Activated T-helper 1 cell treated with anti-CD3 and anti-CD28 coated beads, Interleukin-2, amount 50 U/mL, for 16 hours (primary cell): ENCODE results near the gene PARVB.

Experiments used
- DNase-seq, 2 donors: peaks; one replicate each; pipeline ENCODE4 v3.0.0-alpha.2; 2020; ENCODE audit warnings: low read depth in 1 of 2, low spot score in 1 of 2

Gene PARVB

DNA sequence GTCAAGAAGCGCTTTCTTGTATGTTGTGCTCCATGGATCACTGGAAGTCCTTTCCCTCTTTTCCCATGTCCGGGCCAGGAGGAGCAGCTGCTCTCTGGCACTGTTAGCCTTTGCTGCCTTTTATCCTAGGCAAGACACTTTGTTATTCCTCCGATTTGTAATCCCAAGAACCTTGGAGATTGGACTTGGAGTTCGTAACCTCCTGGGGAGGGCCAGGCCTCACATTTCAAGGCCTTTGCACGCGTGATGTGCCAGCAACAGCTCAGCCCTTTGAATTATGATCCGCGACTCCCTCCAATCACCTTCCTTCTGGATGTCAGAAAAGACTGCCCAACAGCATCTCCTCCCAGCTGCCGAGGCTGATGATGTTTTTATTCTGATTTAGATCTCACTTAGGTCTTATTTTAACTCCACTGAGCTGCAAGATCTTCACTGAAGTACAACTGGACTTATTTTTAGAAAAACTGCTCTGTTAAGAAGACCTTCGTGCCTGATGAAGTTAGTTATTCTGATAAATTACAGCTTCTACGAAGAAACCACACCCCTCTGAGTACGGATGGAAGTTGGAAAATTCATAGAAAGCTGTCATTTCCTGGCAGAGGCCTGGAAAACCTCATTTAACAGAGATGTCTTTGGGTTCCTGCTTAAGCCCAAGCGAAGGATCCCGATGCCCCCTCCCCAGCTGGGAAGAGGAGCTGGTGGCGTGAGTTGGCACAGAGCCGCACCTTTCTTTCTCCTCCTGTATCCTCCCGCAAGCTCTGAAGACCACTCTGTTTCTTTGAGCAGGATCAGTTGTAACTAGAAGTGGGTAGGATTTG, 62.4 kb downstream of the PARVB start:
- no peak for DNase-seq

DNA sequence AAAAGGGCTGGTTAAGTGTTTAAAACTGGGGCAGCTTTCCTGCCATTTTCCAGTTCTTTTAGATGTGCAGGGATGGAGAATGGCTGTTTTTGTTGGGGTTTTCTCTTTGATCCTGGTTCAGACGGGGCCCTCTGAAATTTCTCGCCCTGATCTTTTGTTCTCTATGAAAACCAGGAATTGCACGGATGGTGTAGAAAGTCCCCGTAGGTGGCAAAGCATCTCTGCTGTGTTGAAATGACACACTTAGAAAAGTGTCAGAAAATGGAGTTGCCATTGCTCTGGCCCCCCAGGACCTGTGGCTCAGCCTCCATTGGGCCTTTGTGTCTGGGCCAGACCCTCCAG, 63.0 kb downstream of the PARVB start:
- DNase-seq = no peak

DNA sequence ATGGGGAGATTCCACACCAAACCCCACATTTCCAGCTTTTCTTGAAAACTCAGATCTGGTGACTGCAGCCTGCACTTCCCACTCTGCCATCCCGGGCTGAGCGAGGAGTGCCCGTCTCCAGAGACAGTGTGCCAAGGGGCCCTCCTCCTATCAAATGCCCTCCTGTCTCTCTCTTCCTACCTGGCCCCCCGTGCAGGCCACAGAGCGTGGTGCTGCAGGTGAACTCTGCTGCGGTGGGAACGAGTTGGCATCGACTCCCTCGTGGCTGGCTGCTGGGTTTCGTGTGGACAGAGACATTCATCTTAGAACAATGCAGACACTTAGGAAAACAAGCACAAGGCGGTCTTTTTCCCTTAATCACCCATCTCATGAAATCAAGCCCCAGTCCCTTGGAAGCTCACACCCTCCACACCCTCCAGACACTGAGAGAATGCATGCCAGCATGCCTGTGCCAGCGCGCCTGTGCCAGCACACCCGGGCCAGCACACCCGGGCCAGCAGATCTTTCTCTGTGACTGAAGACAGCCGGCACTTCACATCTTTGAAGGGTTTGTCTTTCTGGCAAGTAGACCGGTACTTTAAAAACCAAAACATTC, 65.0 kb downstream of the PARVB start:
- DNase-seq = no peak

DNA sequence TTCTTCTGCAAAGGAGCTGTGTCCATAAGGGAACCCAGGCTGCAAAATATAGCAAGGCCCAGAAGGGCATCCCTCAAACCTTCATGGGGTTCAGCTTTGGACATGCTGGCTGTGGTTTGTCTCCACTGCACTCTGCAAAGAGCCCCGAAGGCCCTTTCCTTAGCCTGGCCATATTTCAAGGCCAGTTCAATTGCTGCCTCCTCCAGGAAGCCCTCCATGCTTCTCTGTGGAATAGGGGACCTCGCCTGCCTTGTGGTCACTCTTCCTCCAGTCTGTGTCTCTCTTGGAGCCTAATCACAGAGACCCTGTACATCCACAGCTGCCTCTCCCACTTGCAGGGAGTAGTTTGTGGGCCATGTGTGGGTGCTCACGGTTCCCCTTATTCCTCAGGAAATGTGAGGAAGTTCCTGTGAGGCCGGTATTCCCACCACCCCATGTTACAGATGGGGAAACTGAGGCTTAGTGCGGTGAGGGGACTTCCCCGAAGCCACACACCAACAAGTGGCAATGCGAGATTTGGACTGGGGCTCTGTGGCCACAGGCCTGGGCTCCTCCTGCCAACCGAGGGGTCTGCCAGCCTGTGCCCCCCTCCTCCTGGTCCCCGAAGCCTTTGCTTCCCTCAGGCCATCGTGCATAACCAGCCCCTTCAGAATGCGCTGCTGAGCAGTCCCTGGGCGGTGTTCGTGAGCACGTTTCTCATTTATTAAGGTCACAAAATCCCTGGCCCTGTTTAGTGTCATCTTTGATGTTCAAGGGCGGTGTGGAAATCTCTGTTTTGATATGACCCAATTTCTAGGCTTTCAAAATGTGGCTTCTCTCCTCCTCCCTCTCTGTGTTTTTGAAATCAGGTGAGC, 65.8 kb downstream of the PARVB start:
- DNase-seq = no peak

DNA sequence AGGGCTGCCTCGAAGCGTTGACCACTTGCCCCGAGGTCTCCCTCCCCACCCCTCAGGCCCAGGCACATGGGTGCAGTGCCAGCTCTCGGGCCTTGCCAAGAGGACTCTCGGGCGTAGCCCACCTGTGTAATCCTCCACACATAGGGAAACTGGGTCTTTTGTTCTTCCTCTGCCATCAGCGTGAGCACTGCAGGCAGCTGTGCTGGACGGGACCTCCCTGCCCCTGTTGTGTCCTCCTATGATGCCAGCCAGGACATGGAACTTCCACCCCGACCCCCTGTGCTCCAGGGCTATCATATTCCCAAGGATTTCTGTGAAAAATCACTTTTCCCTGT, 66.4 kb downstream of the PARVB start:
- no peak for DNase-seq

DNA sequence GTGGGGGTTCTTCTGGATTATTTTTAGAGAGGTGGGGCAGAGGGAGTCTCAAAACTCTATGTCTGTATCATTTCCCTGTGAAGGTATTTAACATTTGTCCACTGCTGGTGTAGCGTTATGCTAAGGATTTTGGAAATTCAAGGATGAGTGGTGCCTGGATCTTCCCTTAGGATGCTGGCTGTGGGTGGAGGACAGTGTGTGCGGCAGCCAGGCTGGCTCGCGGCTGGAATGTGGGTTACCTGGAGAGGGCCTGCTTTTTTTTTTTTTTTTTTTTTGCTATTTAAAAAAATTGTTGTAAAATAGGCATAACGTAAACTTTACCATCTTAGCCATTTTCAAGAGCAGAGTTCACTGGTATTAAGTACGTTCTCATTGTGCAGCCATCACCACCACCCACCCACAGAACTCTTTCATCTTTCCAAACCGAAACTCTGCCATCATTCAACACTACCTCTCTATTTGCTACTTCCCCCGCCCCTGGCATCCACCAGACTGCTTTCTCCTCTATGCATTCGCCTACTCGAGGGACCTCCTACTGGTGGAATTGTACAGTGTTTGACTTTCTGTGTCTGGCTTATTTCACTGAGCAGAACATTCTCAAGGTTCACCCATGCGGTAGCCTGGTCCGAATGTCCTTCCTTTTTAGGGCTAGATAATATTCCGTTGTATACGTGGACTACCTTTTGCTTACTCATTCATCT, 67.1 kb downstream of the PARVB start:
- DNase-seq = no peak

DNA sequence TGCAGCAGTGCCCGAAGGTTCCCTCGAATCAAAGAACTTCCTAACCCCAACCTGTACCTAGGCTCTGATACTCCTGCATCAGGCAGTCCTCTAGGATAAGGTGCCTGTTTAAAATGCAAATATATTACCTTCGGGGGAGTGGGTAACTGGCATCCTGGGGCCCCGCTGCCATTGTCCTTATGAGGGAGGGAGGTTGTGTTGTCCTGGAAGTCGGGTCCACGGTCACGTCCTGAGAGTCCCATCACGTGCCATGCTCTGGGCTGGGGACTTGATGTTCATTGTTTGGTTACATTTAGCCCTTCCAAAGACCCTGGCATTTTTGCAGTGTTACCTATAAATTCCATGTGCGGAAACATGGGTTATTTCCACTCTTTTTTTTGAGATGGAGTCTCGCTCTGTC, 67.6 kb downstream of the PARVB start:
- DNase-seq = no peak

DNA sequence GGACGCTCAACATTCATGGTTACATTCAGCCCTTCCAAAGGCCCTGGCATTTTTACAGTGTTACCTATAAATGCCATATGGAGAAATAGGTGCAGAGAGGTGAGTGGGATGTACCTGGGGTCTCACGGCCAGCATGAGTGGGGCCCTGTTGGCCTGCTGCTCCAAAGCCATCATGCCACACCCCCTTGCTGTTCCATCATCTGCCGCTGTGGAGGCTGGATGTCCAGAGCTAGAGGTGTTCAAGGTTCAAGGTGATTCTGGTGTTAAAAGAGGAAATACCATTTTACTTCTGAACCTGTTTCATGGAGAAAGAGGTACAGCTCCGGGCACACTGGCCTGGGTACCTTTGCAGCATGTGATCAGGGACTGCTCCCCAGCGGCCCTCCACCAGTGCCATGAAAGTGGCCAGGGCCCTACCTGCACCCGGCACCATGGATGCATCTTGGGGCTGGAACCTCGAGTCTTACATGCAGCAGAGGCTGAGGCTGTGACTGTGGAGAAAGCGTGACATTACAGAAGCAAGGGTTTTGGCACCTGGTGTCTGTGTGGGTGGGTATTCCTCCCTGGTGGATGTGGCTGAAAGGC, 68.6 kb downstream of the PARVB start:
- DNase-seq = no peak

DNA sequence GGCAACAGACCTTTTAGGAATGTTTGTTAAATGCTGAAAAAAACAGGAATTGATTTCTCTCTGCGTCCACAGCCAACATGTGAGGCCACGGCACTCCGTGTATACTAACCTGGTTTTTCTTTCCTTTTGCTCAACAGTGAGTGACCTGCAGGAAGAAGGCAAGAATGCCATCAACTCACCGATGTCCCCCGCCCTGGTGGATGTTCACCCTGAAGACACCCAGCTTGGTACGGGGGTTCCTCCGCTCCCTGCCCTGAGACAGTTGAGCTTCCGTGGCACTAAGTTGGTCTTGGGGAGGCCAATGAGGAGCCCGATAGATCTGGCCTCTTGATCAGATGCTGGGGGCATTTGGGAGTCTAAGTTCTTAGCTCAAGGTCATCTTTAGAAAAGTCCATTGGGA, 69.7 kb downstream of the PARVB start:
- DNase-seq = no peak

DNA sequence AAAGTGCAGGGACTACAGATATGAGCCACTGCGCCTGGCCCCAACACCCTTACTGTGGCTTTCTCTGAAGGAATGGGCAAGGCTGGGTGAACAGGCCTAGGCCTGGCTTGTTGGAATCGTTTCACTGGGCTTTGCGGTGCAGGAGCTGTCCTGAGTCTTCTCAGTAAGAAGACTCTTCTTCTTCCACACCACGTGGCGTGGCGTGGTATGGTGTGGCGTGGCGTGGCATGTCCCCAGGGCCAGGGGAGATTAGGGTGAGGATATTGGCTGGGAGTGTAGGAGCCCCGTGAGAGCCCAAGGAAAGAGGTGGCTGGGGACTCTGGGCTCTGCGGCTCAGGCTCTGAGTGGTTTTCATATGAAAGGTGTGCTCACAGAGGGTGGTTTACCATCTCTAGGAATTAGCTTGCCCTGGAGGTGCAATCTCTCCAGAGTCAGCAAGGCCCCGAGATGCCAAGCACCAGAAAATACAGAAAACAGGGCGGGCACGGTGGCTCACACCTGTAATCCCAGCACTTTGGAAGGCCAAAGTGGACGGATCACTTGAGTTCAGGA, 70.7 kb downstream of the PARVB start:
- no peak for DNase-seq

DNA sequence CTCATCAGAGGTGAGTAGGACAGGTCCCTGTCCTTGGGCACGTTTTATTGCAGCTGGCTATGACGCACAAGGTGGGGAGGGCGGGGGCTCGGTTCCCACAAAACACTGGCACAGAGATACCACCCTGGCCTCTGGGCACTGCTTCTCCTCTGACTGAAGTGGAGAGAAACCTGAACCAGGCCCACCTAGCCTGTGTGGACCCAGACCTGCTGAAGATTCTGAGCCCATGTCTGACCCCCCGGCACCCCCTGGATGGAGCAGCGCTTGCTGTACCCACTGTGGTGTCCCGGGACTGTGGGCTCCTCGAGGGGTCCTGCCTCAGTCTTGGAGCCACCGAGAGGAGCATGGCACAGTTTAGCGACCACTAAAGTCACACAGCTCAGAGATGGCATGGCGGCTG, 72.6 kb downstream of the PARVB start:
- DNase-seq = no peak

DNA sequence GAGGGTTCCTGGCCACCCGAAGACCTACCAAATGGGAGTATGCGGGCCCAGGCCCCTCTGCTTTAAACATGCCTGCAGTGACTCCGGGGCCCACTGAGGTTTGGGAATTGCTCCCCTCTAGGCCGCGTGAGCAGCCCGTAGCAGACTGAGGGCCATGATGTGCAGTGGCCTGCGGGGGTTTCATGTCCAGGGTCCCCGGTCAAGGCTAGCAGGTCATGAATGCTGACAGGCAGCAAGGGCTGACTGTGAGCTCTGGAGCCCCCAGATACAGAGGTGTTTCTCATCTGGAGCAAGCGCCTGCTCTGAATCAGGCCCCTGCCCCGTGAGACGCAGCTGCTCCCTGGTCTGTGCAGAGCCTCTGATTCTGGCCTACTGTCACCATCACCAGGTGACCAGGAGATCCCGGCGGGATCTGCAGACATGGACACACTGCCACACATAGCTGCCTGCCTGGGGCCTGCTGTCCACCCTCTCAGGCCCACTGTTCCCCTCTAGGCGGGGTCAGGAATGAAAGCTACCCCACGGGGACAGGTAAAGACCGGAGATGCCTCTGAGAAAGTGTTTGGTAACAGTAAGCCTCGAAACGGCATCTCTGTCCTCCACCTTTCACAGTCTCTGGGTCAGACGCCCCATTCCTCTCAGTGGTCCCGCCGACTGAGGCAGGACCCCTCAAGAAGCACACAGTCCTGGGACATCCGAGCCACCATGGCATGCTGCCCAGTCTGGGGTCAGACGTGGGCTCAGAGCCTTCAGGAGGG, 73.3 kb downstream of the PARVB start:
- no peak for DNase-seq

DNA sequence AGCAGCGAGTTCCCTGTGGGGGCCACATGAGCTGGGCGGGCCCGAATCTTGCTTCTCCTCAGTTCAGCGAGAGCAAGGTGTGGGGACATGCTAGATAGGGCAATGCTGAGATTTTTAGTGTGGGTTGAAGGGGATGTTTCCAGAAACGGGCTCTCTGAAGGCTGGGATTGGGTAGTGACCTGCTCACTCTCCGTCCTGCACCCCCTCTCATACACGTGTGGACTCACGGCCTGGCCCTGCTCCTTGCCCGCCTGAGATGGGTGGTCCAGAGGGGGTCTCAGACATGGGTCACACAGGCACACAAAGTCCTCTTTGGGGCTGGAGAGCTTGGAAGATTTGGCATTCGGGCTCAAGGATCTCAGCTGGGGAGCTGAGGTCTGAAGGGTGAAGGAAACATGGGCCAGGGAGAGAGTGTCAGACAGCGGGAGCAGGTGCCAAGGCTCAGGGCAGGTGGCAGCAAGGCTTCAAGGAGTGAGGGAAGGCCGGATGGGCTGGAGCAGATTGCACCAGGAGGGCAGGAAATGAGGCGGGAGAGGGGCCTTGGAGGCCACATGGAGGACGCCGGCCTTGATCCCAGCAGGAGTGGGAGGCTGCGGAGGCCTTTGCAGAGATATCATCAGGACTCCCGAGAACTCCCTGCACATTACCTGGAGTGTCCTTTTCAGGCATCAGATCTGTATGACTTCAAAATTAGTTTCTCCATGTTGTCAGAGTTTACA, 74.1 kb downstream of the PARVB start:
- DNase-seq = no peak

DNA sequence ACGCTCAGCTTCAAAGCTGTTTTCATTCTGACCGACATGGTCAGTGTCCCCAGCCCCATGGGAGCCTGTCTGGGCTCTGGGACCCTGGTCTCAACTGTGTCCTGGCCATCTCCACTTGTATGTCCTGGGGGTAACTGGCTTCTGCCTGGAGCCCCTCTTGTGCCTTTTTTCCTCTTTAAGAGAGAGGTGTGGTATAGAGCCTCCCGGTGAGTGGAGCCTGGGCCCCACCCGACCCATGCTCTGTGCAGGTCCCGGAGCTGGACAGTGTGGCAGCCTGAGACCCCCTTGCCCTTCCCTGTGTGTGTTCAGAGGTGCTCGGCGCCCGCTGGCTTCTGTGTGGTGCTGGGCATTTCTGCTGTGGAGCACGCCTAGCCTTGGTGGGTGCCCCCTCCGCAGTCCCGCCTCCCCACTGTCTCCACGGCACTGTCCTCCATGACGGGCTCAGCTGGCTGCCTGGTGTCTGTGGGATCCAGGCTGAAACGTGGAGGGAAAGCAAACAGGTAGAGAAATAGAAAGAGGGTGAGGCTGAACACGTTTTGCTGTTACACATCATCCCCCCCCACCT, 74.9 kb downstream of the PARVB start:
- no peak for DNase-seq

DNA sequence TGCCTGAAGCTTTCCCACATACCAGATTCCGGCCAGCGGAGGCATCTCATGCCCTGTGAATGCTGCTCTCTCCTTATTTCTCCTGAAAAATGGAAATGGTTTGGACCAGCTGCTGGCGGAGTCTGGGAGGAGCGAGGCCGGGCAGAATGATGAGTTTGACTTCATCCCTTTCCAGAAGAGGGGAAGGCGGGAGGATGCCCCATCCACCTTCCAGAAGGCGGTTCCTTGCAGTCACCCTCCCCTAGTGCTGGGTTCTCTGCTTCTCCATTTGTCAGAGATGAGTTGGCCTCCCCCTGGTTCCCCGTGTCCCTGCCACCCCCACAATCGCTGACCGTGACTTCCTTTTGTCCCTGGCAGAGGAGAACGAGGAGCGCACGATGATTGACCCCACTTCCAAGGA, 75.6 kb downstream of the PARVB start:
- no peak for DNase-seq

DNA sequence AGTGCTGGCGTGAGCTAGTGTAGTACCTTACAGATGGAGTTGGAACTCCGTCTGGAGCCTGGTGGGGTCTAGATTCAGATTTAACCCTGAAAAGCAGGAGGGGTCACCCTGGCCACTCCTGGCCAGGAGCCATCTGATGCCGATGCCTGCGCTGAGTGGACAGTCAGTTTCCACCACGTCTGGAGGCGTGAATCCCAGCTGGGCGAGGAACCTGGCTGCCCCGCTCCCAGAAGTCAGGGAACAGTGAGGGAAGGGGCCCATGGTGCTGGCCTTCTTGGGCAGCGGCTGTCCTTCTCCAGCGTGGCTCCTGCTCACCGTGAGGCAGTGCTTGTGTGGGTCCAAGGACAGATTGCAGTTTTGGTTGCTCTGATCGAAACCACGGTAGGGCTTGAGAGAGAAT, 76.3 kb downstream of the PARVB start:
- no peak for DNase-seq

DNA sequence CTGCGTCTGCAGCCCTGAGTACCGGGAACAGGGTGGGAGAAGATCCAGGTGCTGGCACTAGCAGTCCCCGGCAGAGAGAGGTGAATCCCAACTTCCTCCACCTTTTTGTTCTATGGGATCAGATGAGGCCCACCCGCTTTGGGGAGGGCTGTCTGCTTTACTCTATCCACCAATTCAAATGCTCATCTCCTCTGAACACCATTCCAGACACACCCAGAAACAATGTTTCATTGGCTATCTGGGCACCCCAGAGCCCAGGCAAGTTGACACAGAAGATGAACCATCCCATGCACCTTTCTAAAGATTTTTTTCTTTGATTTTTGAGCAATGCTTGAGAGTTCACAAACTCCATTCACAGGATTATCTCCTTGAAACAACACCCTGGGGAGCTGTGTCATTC, 78.0 kb downstream of the PARVB start:
- no peak for DNase-seq

DNA sequence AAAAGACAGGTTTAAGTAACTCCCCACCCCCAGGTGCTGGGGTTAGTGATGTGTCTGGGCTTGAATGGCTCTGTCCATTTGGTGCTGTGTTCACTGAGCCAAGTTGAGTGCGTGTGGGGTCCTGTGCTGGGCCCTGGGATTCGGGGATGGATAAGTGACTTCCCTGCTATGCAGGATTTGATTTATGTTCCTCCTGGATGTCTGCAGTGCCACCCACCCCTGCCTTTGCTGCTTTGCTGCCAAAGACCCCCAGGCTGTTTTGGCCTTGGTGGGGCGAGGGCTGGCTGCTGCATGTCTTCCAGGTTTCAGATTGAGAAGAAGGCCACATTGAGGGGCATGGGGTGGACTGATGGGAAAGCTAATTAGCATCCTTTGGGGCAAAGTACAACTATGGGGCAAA, 78.8 kb downstream of the PARVB start:
- DNase-seq = no peak

DNA sequence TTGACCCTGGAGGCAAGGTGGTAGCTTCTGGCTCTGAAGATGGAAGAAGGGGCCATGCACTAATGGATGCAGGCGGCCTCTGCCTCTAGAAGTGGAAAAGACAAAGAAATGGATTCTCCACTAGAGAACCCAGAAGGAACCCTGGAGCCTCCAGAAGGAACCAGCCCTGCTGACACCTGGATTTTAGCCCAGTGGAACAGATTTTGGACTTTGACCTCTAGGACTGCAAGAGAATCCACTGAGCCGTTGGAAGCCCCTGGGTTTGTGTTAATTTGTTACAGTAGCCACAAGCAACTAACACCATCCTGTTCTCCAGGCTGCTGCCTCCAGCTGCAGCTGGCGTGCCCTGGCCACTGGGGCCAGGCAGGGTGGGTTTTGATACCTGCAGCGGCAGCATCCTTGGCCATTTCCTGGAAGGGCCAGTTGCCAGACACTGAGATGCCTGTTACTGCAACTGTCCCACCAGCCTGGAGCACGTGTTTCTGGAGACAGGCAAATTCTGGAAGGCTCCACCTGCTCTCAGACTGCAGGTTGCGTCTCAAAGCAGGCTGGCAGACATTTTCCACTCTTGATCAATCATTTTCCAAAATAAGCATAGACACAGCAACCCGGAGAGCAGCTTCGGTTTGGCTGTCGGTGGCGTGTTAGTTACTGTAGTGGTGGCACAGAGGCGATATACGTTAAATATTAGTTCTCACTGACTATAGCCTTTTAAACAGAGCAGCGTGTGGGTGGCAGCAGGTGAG, 79.8 kb downstream of the PARVB start:
- no peak for DNase-seq
